Measurements from ENCODE around the gene FBXO17.
"Not testable (repeated sequence)": the region's sequence is repeated elsewhere in the genome, so short reads cannot be mapped to it uniquely, and the experiment has no call there.

The FBXO17 gene

GRCh38 chr19:38942471-38943181 is 32.9 kb downstream of the FBXO17 start:
- H3K4me3 ChIP-seq (ENCODE audit: low read depth, low read length) = no peak overlapping the region
- TF ChIP-seq POLR2A (IDR thresholded peaks at IDR 0.05; ENCODE audit: extremely low read depth, insufficient read length) = no peak
- TF ChIP-seq, protein P1, sequence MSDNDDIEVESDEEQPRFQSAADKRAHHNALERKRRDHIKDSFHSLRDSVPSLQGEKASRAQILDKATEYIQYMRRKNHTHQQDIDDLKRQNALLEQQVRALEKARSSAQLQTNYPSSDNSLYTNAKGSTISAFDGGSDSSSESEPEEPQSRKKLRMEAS (IDR thresholded peaks at IDR 0.05; ENCODE audit: low read depth, low read length) = no peak
- no peak for TF ChIP-seq MYC (IDR thresholded peaks at IDR 0.05; ENCODE audit: low read depth, low read length)
- TF ChIP-seq, protein P2, sequence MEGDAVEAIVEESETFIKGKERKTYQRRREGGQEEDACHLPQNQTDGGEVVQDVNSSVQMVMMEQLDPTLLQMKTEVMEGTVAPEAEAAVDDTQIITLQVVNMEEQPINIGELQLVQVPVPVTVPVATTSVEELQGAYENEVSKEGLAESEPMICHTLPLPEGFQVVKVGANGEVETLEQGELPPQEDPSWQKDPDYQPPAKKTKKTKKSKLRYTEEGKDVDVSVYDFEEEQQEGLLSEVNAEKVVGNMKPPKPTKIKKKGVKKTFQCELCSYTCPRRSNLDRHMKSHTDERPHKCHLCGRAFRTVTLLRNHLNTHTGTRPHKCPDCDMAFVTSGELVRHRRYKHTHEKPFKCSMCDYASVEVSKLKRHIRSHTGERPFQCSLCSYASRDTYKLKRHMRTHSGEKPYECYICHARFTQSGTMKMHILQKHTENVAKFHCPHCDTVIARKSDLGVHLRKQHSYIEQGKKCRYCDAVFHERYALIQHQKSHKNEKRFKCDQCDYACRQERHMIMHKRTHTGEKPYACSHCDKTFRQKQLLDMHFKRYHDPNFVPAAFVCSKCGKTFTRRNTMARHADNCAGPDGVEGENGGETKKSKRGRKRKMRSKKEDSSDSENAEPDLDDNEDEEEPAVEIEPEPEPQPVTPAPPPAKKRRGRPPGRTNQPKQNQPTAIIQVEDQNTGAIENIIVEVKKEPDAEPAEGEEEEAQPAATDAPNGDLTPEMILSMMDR (IDR thresholded peaks at IDR 0.05; ENCODE audit: low read depth, low read length) = no peak
- no peak for DNase-seq (ENCODE audit: low read depth)

- DNase-seq (ENCODE audit: low read depth) = no peak
- TF ChIP-seq MYC (IDR thresholded peaks at IDR 0.05; ENCODE audit: low read depth, low read length) = no peak
- TF ChIP-seq POLR2A (IDR thresholded peaks at IDR 0.05; ENCODE audit: extremely low read depth, insufficient read length) = no peak
- TF ChIP-seq, protein P1 (IDR thresholded peaks at IDR 0.05; ENCODE audit: low read depth, low read length) = no peak
- TF ChIP-seq, protein P2 (IDR thresholded peaks at IDR 0.05; ENCODE audit: low read depth, low read length) = no peak
- H3K4me3 ChIP-seq (ENCODE audit: low read depth, low read length) = no peak overlapping the region
Measured at GRCh38 chr19:38941979-38942378, 33.6 kb downstream of the FBXO17 start.

DNA sequence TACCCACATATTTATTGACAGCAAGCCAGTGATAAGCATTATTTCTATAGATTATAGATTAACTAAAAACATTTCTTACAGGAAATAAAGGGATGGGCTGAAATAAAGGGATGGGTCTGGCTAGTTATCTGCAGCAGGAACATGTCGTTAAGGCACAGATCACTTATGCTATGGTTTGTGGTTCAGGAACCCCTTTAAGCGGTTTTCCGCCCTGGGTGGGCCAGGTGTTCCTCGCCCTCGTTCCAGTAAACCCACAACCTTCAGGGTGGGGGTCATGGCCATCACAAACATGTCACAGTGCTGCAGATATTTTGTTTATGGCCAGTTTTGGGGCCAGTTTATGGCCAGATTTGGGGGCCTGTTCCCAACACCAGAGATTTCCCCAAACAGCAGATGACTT is 34.1 kb downstream of the FBXO17 start:
- not testable (repeated sequence) for DNase-seq (ENCODE audit: low read depth); H3K4me3 ChIP-seq (ENCODE audit: low read depth, low read length)

DNA sequence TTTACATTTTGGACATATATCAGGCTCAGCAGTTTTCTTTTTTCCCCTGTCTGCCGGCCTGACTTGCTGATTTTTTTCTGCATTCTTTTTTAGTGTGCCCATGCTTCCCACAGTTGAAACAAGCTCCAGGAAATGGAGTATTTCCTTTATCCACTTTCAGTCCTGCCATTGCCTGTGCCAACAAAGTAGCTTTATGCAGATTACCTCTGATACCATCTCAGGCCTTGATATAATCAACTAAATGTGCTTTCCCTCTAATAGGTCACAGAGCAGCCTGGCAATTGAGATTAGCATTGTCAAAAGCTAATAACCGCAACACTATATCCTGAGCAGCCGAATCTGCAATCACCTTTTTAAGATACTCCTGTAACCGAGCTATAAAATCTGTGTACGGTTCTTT is 35.6 kb downstream of the FBXO17 start:
- no peak overlapping the region for H3K4me3 ChIP-seq (ENCODE audit: low read depth, low read length)
- DNase-seq (ENCODE audit: low read depth) = no peak
- TF ChIP-seq, protein P2 (IDR thresholded peaks at IDR 0.05; ENCODE audit: low read depth, low read length) = no peak
- TF ChIP-seq, protein P1 (IDR thresholded peaks at IDR 0.05; ENCODE audit: low read depth, low read length) = no peak
- TF ChIP-seq MYC (IDR thresholded peaks at IDR 0.05; ENCODE audit: low read depth, low read length) = no peak

DNA sequence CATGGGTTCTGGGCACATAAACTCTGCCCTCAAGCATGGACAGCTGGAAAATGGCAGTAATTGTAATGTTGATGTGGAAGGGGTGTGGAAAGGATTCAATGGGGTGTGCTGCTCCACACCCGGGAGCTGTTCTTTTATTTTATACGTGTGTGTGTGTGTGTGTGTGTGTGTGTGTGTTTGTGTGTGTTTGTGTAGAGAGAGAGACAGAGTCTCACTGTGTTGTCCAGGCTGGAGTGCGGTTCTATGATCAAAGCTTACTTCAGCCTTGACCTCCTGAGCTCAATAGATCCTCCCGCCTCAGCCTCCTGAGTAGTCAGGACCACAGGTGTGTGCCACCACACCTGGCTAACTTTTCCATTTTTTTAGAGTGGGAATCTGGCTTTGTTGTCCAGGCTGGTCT is 42.0 kb downstream of the FBXO17 start:
- no peak overlapping the region for H3K4me3 ChIP-seq (ENCODE audit: low read depth, low read length)
- TF ChIP-seq MYC (IDR thresholded peaks at IDR 0.05; ENCODE audit: low read depth, low read length) (no peak), POLR2A (IDR thresholded peaks at IDR 0.05; ENCODE audit: extremely low read depth, insufficient read length) (no peak)
- TF ChIP-seq, protein P2 (IDR thresholded peaks at IDR 0.05; ENCODE audit: low read depth, low read length) = no peak
- TF ChIP-seq, protein P1 (IDR thresholded peaks at IDR 0.05; ENCODE audit: low read depth, low read length) = no peak
- no peak for DNase-seq (ENCODE audit: low read depth)

DNA sequence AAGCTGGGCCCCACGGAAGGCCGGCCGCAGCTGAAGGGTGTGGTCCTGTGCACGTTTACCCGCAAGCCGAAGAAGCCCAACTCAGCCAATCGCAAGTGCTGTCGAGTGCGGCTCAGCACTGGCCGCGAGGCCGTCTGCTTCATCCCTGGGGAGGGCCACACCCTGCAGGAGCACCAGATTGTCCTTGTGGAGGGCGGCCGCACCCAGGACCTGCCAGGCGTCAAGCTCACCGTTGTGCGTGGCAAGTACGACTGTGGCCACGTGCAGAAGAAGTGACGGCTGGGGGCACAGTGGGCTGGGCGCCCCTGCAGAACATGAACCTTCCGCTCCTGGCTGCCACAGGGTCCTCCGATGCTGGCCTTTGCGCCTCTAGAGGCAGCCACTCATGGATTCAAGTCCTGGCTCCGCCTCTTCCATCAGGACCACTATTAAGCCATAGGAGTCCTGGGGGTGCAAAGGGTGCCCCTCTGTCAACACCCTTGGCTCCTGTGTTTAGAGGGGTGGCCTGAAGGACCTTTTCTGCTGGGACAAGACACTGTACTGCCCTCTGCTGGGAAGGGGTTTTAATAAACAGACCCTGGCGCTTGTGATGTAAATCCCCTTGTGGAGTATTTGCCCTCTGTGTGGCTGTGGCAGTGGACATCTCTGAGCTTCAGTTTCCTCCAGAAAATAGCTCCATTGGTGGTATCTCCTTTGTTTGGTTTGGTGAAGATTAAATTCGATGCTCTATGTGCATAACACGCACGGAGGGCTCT is 42.9 kb downstream of the FBXO17 start:
- no peak overlapping the region for H3K4me3 ChIP-seq (ENCODE audit: low read depth, low read length)
- peak; percentile 45 for DNase-seq (ENCODE audit: low read depth)
- TF ChIP-seq, protein P2 (IDR thresholded peaks at IDR 0.05; ENCODE audit: low read depth, low read length) = peak; percentile 16
- TF ChIP-seq, protein P1 (IDR thresholded peaks at IDR 0.05; ENCODE audit: low read depth, low read length) = no peak
